DOHH2 (cell line): ENCODE measurements around the gene TULP3.

Experiments used
- H3F3A ChIP-seq: fragments of 200-600 bp; sonication (generic), shearing (Covaris generic); 2 replicates; pipeline ENCODE4 v1.6.0; 2016; ENCODE audit warnings: antibody characterized with exemption, mild to moderate bottlenecking; ENCODE audit not compliant: control insufficient read depth, insufficient read depth
- H3K27ac ChIP-seq: fragments of 200-600 bp; sonication (generic); 2 replicates; pipeline ENCODE4 v1.5.1; 2014; ENCODE audit warnings: low read depth, mild to moderate bottlenecking, low read length, moderate library complexity
- H3K27me3 ChIP-seq: fragments of 200-600 bp; sonication (generic); 2 replicates; pipeline ENCODE4 v1.6.1; 2014; ENCODE audit warnings: mild to moderate bottlenecking, low read length, mixed read lengths; ENCODE audit not compliant: control insufficient read depth
- H3K36me3 ChIP-seq: fragments of 200-600 bp; sonication (generic); 2 replicates; pipeline ENCODE4 v1.6.1; 2014; ENCODE audit warnings: mild to moderate bottlenecking, low read length, moderate library complexity, mixed read lengths; ENCODE audit not compliant: control insufficient read depth
- H3K4me1 ChIP-seq: fragments of 200-600 bp; sonication (generic); 2 replicates; pipeline ENCODE4 v1.6.1; 2014; ENCODE audit warnings: mild to moderate bottlenecking, low read length, mixed read lengths; ENCODE audit not compliant: control insufficient read depth
- H3K4me2 ChIP-seq: fragments of 200-600 bp; sonication (generic); 2 replicates; pipeline ENCODE4 v1.6.0; 2014; ENCODE audit warnings: mild to moderate bottlenecking, low read length, moderate library complexity
- H3K4me3 ChIP-seq: fragments of 200-600 bp; sonication (generic); 2 replicates; pipeline ENCODE4 v1.5.1; 2014; ENCODE audit warnings: mild to moderate bottlenecking, low read length, mixed read lengths
- H3K79me2 ChIP-seq: fragments of 200-600 bp; sonication (generic); 2 replicates; pipeline ENCODE4 v1.6.1; 2014; ENCODE audit warnings: mild to moderate bottlenecking, low read length, mixed read lengths; ENCODE audit not compliant: control insufficient read depth
- H3K9me2 ChIP-seq: fragments of 200-600 bp; sonication (generic); replicated peaks from 2 replicates; pipeline ENCODE4 v1.6.1; 2014; ENCODE audit warnings: mild to moderate bottlenecking, low read length, mixed read lengths; ENCODE audit not compliant: control insufficient read depth
- H3K9me3 ChIP-seq: fragments of 200-600 bp; sonication (generic); 2 replicates; pipeline ENCODE4 v1.6.1; 2014; ENCODE audit warnings: antibody characterized with exemption, low read length, mixed read lengths; ENCODE audit not compliant: control insufficient read depth, insufficient read depth
- H4K20me1 ChIP-seq: fragments of 200-600 bp; sonication (generic); 2 replicates; pipeline ENCODE4 v1.6.0; 2014; ENCODE audit warnings: low read depth, mild to moderate bottlenecking, antibody characterized with exemption, low read length, moderate library complexity; ENCODE audit not compliant: control insufficient read depth, insufficient read depth
- EZH2phosphoT487 ChIP-seq: fragments of 200-600 bp; sonication (generic); IDR thresholded peaks from 2 replicates; pipeline ENCODE4 v1.6.1; 2017; ENCODE audit warnings: borderline replicate concordance, mild to moderate bottlenecking, antibody characterized with exemption, low read length, moderate library complexity, mixed read lengths
- TF ChIP-seq, protein P1 (sequence below): fragments of 200-600 bp; sonication (generic); IDR thresholded peaks from one replicate; pipeline ENCODE4 v1.5.1; 2014; ENCODE audit warnings: antibody characterized with exemption, mild to moderate bottlenecking, low read depth, low read length; ENCODE audit not compliant: poor library complexity, severe bottlenecking

TULP3 gene

DNA sequence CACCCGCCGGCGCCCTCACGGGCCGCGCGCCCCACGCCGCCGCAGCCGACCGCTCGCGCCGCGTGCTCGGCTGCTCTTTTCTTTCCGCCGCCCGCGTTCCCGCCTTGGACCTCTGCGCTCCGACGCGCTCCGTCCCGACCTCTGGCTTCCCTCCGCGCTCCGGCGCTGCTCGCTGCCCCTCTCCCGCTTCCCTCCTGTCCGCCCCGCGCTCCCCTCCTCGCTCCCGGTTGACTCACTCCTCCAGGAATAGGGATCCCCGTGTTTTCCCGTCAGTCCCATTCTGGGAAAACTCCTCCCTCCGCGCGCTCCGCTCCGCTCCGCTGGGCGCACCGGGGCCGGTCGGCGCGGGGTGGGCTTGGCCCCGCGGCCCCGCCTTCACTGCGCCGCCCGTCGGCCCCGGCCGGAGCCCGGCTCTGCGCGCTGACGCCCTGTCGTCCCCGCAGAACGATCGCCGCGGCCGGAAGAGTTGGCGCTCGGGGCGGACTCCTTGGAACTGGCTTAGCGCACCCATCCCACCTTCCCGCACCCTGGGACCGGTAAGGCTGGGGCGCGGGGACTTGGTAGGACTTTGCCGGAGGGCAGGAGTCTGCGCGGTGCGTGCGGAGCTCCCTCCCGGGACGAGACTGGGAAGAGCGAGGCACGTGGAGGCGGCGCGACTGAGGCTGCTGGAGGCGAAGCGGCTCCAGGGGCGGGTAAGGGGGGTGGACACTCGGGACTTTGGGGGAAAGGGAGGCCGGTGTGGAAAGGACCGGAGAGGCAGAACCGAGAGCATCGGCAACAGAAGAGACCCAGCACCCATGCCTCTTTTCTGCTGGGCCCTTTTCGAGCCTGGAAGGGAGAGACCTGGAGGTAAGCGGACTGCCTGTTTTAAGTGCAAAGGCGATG is 69.1 kb downstream of the TULP3 start:
- TF ChIP-seq, protein P1, sequence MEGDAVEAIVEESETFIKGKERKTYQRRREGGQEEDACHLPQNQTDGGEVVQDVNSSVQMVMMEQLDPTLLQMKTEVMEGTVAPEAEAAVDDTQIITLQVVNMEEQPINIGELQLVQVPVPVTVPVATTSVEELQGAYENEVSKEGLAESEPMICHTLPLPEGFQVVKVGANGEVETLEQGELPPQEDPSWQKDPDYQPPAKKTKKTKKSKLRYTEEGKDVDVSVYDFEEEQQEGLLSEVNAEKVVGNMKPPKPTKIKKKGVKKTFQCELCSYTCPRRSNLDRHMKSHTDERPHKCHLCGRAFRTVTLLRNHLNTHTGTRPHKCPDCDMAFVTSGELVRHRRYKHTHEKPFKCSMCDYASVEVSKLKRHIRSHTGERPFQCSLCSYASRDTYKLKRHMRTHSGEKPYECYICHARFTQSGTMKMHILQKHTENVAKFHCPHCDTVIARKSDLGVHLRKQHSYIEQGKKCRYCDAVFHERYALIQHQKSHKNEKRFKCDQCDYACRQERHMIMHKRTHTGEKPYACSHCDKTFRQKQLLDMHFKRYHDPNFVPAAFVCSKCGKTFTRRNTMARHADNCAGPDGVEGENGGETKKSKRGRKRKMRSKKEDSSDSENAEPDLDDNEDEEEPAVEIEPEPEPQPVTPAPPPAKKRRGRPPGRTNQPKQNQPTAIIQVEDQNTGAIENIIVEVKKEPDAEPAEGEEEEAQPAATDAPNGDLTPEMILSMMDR = no peak
- TF ChIP-seq EZH2phosphoT487 = no peak
- Histone ChIP-seq H3K9me3 (no peaks in the 10 kb centered on the region), H4K20me1 (no peaks in the 10 kb centered on the region), H3K9me2 (no peaks in the 10 kb centered on the region), H3K4me1 (peaks cover 20% of the 10 kb centered on the region), H3K27me3 (peaks cover 24% of the 10 kb centered on the region), H3K4me2 (peak overlapping the region; percentile 71), H3K36me3 (no peaks in the 10 kb centered on the region), H3K4me3 (peak overlapping the region; percentile 77), H3F3A (no peaks in the 10 kb centered on the region), H3K27ac (0 out of 2 replicates have a peak overlapping the region, but pooled peaks have one; percentile 37), H3K79me2 (peaks cover 44% of the 10 kb centered on the region)

DNA sequence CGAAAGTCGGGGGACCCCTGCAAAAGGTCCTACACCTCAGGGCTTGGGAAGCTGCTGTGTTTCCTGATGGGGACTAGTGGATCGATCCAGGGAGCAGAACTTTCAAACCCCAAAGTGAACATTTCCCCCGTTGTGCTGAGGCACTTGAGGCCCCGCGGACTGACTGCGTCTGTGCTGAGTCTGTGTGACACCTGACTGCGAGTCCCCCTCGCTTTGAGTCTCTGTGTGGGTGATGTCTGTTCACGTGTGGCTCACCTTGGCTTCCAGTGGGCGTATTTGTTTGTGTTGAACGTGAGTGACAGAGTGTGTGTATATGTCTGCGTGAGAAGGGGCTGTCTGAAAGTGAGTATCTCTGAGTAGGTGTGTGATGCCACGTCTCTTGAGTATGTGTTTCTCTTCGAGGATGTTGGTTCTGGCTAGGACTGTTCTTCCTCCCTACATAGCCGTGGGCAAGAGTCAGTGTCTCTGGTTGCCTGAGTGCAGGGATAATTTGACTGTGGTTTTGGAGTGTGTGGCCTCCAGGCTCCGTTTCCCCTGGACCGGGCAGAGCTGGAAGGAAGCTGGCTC is 69.8 kb downstream of the TULP3 start:
- H4K20me1 ChIP-seq = no peaks in the 10 kb centered on the region
- TF ChIP-seq, protein P1 = no peak
- TF ChIP-seq EZH2phosphoT487 = no peak
- H3K4me2 ChIP-seq = peak overlapping the region; percentile 71
- no peak overlapping the region for H3K27ac ChIP-seq
- peak overlapping the region; percentile 77 for H3K4me3 ChIP-seq
- no peaks in the 10 kb centered on the region for H3K36me3 ChIP-seq
- H3K4me1 ChIP-seq = peaks cover 20% of the 10 kb centered on the region
- H3F3A ChIP-seq = no peaks in the 10 kb centered on the region
- peaks cover 51% of the 10 kb centered on the region for H3K79me2 ChIP-seq
- H3K27me3 ChIP-seq = peaks cover 24% of the 10 kb centered on the region
- no peaks in the 10 kb centered on the region for H3K9me2 ChIP-seq
- H3K9me3 ChIP-seq = no peaks in the 10 kb centered on the region

DNA sequence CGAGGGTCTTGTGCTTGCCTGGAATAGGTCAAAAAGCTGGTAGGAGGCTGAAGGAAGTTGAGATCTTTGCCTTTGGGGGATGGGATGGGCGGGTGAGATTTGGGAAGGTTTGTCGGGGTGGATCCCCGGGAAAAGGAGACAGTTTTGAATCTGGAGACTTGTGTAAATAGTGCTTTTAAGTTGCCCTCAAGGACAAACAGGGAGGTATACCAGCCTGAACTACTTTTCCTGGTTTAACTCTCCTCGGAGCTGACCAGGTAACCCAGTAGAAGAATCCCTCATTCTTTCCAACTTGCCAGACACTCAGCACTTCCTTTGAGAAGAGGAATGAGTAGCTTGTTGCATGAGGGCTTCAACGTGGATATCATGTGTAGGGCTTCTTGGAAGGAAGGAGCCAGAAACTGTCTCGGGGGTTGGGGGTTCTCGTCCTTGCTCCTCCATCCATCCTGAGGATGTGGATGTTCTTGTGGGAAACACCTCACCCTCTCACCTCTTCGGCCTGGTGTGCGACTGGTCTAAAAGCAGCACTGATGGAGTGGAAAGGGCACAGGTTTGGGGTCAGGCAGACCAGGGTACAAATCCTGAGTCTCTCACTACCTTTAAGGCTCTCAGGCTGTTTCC is 70.4 kb downstream of the TULP3 start:
- Histone ChIP-seq H3K4me2 (peak overlapping the region; percentile 71), H4K20me1 (no peaks in the 10 kb centered on the region), H3F3A (no peaks in the 10 kb centered on the region), H3K9me3 (no peaks in the 10 kb centered on the region), H3K27me3 (peaks cover 24% of the 10 kb centered on the region), H3K79me2 (peaks cover 54% of the 10 kb centered on the region), H3K36me3 (no peaks in the 10 kb centered on the region), H3K9me2 (no peaks in the 10 kb centered on the region), H3K4me1 (peaks cover 20% of the 10 kb centered on the region), H3K4me3 (peak overlapping the region; percentile 77), H3K27ac (no peak overlapping the region)
- TF ChIP-seq, protein P1 = no peak
